CD1c-positive myeloid dendritic cell (primary cell): ENCODE data around the gene AHSA1.

ENCODE experiments used
- DNase-seq: peaks from one replicate; pipeline ENCODE4 v3.0.0-alpha.2; 2016; ENCODE audit errors: extremely low spot score

AHSA1 gene

GRCh38 chr14:77508876-77509275 is 51.0 kb downstream of the AHSA1 start:
- DNase-seq, result no peak

- DNase-seq, result no peak
Measured at GRCh38 chr14:77509366-77509765, 51.5 kb downstream of the AHSA1 start.

- DNase-seq, result no peak
Measured at GRCh38 chr14:77511486-77512162, 53.7 kb downstream of the AHSA1 start.

DNA sequence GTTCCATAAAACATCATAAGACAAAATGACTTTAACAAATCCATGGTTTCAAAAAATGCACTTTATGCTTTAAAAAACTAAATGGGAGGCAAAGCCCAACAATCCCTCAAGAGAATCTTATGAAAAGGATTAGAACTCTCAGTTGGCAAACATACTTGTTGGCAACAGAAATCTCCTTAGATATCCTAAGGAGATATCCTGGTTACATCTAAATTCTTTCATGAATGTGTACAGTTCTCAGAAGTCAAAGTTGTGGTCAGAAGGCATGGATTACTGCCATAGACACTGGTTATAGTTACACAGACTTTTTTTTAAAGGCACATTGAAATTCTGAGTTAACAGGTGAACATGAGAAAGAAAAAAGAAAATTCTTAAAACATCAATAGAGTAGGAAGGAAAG is 58.2 kb downstream of the AHSA1 start:
- no peak for DNase-seq
